Measurements from ENCODE around the gene RFX4.

- TF ChIP-seq NR2F1 (CRISPR knock-in tag; IDR thresholded peaks at IDR 0.05) (no peak), POLR2AphosphoS5 (IDR thresholded peaks at IDR 0.05; ENCODE audit: low read depth, low read length) (no peak), ZBTB4 (CRISPR knock-in tag; IDR thresholded peaks at IDR 0.05; ENCODE audit: borderline replicate concordance) (no peak), REST (IDR thresholded peaks at IDR 0.05; ENCODE audit: borderline replicate concordance in 1 of 2, low read depth in 1 of 2, low read length in 2 of 2) (no peak), POLR2A (IDR thresholded peaks at IDR 0.05; ENCODE audit: insufficient read depth in 1 of 2, low read depth in 2 of 2, low read length in 2 of 2) (no peak), BCL3 (CRISPR knock-in tag; IDR thresholded peaks at IDR 0.05) (no peak), MIXL1 (CRISPR knock-in tag; IDR thresholded peaks at IDR 0.05) (no peak), ZBTB37 (CRISPR knock-in tag; IDR thresholded peaks at IDR 0.05) (no peak), ELK4 (CRISPR knock-in tag; IDR thresholded peaks at IDR 0.05; ENCODE audit: borderline replicate concordance) (no peak), HIVEP1 (CRISPR knock-in tag; IDR thresholded peaks at IDR 0.05) (no peak), ZBTB44 (CRISPR knock-in tag; IDR thresholded peaks at IDR 0.05) (no peak), ZNF274 (CRISPR knock-in tag; IDR thresholded peaks at IDR 0.05) (no peak), SIN3A (IDR thresholded peaks at IDR 0.05; ENCODE audit: borderline replicate concordance, low read depth, low read length) (no peak)
Observed at GRCh38 chr12:106723416-106723815, 140.6 kb downstream of the RFX4 start.
